ENCODE data around the gene QRFPR. TPM values are rescaled to one million over a fixed set of nuclear protein-coding genes. Genes with fewer than 3 reads are reported as not detected.

The QRFPR gene
- total and polyA plus RNA-seq, 10 donors = not detected

DNA sequence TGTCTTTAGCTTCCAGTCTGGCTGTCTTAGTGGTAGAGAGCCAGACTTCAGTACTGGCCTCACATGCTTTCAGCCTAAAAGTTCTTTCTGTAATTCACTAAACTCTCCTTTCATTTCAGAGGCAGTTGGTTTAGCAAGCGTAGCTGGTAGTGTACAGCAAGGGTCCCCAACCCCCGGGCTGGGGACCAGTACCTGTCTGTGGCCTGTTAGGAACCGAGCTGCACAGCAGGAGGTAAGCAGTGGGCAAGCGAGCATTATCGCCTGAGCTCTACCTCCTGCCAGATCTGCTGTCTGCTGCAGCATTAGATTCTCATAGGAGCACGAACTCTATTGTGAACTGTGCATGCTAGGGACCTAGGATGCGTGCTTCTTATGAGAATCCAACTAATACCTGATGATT lies 72.0 kb downstream of the QRFPR start:
- intact Hi-C loops (cut with DNase I; ENCODE audit: low total_unique reads) = no loop called here
- TF ChIP-seq, protein P1, sequence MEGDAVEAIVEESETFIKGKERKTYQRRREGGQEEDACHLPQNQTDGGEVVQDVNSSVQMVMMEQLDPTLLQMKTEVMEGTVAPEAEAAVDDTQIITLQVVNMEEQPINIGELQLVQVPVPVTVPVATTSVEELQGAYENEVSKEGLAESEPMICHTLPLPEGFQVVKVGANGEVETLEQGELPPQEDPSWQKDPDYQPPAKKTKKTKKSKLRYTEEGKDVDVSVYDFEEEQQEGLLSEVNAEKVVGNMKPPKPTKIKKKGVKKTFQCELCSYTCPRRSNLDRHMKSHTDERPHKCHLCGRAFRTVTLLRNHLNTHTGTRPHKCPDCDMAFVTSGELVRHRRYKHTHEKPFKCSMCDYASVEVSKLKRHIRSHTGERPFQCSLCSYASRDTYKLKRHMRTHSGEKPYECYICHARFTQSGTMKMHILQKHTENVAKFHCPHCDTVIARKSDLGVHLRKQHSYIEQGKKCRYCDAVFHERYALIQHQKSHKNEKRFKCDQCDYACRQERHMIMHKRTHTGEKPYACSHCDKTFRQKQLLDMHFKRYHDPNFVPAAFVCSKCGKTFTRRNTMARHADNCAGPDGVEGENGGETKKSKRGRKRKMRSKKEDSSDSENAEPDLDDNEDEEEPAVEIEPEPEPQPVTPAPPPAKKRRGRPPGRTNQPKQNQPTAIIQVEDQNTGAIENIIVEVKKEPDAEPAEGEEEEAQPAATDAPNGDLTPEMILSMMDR (IDR thresholded peaks at IDR 0.05 in 8 of 11, conservative IDR thresholded peaks at IDR 0.05 in 3 of 11) = no peak
- TF ChIP-seq POLR2AphosphoS5 (IDR thresholded peaks at IDR 0.05) = no peak
- no peak for TF ChIP-seq POLR2A (IDR thresholded peaks at IDR 0.05)
- DNase-seq = no peak
- H3K4me1 ChIP-seq = peaks cover 0 to 9% (median 0%) of the 10 kb centered on the region in 6 donors
- no peak overlapping the region for H3K27ac ChIP-seq
- no peak overlapping the region for H3K4me3 ChIP-seq
- no peaks in the 10 kb centered on the region for H3K36me3 ChIP-seq
- H3K9me3 ChIP-seq = no peaks in the 10 kb centered on the region
- WGBS, 5 donors = 79 to 87% (median 85%) methylated on average over 7 of the region's 7 CpGs
- no peaks in the 10 kb centered on the region for H3K27me3 ChIP-seq (replicated peaks in 1 of 7)

DNA sequence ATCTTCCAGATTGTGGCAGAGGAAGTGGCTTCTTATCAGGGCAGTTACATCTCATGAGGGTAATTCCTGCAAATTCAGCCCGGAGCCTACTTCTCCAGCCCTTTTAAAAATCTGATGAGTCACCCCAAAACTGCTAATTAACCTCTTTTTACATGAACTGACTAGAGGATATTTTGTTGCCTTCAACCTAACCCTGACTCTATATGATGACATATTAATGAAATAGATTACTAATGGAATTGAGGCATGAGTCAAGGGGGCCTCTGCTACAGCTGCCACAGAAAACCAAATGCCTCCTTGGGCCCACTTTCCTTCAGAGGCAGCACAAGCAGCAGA lies 72.5 kb downstream of the QRFPR start:
- TF ChIP-seq POLR2AphosphoS5 (IDR thresholded peaks at IDR 0.05) (no peak), POLR2A (IDR thresholded peaks at IDR 0.05) (no peak)
- TF ChIP-seq, protein P1 (IDR thresholded peaks at IDR 0.05 in 8 of 11, conservative IDR thresholded peaks at IDR 0.05 in 3 of 11) = no peak
- Histone ChIP-seq H3K4me1 (peaks cover 0 to 9% (median 0%) of the 10 kb centered on the region in 6 donors), H3K4me3 (no peak overlapping the region), H3K36me3 (no peaks in the 10 kb centered on the region), H3K27me3 (replicated peaks in 1 of 7) (no peaks in the 10 kb centered on the region), H3K9me3 (no peaks in the 10 kb centered on the region), H3K27ac (no peak overlapping the region)
- WGBS, 5 donors = 9 to 17% (median 10%) methylated on average over 1 of the region's 1 CpG
- intact Hi-C loops (cut with DNase I; ENCODE audit: low total_unique reads) = no loop called here
- no peak for DNase-seq

DNA sequence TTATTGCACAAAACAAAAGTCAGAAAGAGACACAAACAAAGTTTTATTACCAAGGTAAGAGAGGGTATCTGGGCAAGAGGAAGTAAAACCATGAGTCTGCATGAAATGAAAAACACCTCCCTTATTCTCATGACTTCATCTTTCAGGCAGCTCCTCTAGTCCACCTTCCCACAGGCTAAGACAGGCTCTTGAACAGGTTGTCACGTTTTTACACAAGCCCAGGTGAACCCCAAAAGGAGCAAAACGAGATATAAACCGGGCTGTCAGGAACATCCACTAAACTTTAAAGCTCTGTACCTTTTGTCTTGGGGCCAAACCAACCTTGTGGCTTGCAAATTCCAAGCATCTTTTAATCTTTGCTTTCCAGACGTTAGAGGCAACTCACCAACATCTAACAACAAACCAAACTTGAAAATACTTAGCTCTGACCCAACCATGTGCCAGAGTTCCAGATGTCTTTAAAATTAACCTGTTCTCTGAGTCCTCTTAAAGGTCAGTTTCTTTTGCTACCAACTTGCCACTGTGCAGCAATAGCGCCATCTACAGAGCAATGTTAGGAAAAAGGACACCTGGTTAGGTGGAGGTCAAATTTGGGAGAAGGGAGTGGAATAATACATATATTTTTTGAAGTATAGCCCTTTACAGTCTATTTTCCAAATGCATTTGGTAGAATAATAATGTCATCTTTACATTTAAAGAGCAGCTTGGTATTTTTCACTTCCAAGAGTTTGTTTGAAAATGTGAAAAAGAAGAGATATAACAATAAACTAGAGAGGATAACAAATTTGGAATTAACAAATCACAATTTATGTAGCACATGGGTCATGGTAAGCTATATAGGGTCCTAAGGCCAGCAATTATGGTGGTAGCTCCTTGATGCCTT lies 73.1 kb downstream of the QRFPR start:
- TF ChIP-seq, protein P1 (IDR thresholded peaks at IDR 0.05 in 8 of 11, conservative IDR thresholded peaks at IDR 0.05 in 3 of 11) = peak in 10 of 11 experiments; percentile 22 to 61 (median 45)
- TF ChIP-seq POLR2A (IDR thresholded peaks at IDR 0.05) = no peak
- WGBS, 5 donors = 10 to 19% (median 16%) methylated on average over 5 of the region's 5 CpGs
- DNase-seq = no peak

DNA sequence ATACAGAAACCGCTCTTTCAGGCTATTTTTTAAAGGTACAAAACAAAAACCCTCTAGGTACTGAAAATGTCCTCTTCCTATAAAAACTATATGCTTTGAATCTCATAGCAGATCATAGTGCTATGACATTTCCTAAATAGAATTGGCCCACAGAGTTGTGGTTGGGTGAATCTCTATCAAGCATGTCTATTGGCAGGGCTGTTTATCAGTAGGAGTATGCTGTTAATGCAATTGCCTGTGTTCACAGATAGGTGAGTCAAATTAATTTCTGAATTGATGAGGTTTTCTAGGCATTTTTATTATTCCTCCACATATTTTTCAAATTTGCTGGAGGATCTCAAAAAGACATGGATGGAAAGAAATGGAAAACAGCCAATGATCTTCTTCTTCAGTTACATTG lies 73.9 kb downstream of the QRFPR start:
- Histone ChIP-seq H3K4me3 (no peak overlapping the region), H3K4me1 (peaks cover 0 to 9% (median 0%) of the 10 kb centered on the region in 6 donors), H3K36me3 (no peaks in the 10 kb centered on the region), H3K9me3 (no peaks in the 10 kb centered on the region), H3K27me3 (replicated peaks in 1 of 7) (no peaks in the 10 kb centered on the region), H3K27ac (no peak overlapping the region)
- TF ChIP-seq, protein P1 (IDR thresholded peaks at IDR 0.05 in 8 of 11, conservative IDR thresholded peaks at IDR 0.05 in 3 of 11) = no peak
- TF ChIP-seq POLR2AphosphoS5 (IDR thresholded peaks at IDR 0.05) = no peak
- no peak for TF ChIP-seq POLR2A (IDR thresholded peaks at IDR 0.05)
- DNase-seq = no peak
- 52 to 80% (median 69%) methylated on average over 1 of the region's 1 CpG for WGBS, 5 donors
- intact Hi-C loops (cut with DNase I; ENCODE audit: low total_unique reads) = no loop called here

More for the DNA sequence above, 73.1 kb downstream of the QRFPR start:
- H3K9me3 ChIP-seq = no peaks in the 10 kb centered on the region
- H3K4me1 ChIP-seq = peaks cover 0 to 9% (median 0%) of the 10 kb centered on the region in 6 donors
- intact Hi-C loops (cut with DNase I; ENCODE audit: low total_unique reads) = no loop called here
- H3K36me3 ChIP-seq = no peaks in the 10 kb centered on the region
- H3K27ac ChIP-seq = peak overlapping the region in 1 of 8 donors; percentile 21
- no peaks in the 10 kb centered on the region for H3K27me3 ChIP-seq (replicated peaks in 1 of 7)
- H3K4me3 ChIP-seq = no peak overlapping the region

Measured in spleen (tissue), 11 donors.